ENCODE results near the gene CLASP2.

- no peak for TF ChIP-seq EZH2phosphoT487 (conservative IDR thresholded peaks at IDR 0.05; ENCODE audit: low read length)
- TF ChIP-seq, protein P1, sequence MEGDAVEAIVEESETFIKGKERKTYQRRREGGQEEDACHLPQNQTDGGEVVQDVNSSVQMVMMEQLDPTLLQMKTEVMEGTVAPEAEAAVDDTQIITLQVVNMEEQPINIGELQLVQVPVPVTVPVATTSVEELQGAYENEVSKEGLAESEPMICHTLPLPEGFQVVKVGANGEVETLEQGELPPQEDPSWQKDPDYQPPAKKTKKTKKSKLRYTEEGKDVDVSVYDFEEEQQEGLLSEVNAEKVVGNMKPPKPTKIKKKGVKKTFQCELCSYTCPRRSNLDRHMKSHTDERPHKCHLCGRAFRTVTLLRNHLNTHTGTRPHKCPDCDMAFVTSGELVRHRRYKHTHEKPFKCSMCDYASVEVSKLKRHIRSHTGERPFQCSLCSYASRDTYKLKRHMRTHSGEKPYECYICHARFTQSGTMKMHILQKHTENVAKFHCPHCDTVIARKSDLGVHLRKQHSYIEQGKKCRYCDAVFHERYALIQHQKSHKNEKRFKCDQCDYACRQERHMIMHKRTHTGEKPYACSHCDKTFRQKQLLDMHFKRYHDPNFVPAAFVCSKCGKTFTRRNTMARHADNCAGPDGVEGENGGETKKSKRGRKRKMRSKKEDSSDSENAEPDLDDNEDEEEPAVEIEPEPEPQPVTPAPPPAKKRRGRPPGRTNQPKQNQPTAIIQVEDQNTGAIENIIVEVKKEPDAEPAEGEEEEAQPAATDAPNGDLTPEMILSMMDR (IDR thresholded peaks at IDR 0.05; ENCODE audit: insufficient read depth, low read length, poor library complexity, severe bottlenecking): no peak
Observed at GRCh38 chr3:33648793-33649192, 69.3 kb downstream of the CLASP2 start.

Measured in SU-DHL-6 (cell line).